ENCODE results near the gene ALKBH3.

ALKBH3 gene

GRCh38 chr11:43835104-43835503, 45.5 kb upstream of the ALKBH3 start:
- ATAC-seq, result no peak
- TF ChIP-seq TOX (CRISPR knock-in tag; IDR thresholded peaks at IDR 0.05; ENCODE audit: borderline replicate concordance) (no peak), ARNTL (CRISPR knock-in tag; IDR thresholded peaks at IDR 0.05; ENCODE audit: borderline replicate concordance, low read depth) (no peak), TSHZ2 (CRISPR knock-in tag; IDR thresholded peaks at IDR 0.05) (no peak), ZNF8 (CRISPR knock-in tag; IDR thresholded peaks at IDR 0.05) (no peak), TCF4 (CRISPR knock-in tag; IDR thresholded peaks at IDR 0.05; ENCODE audit: borderline replicate concordance) (no peak), ESRRG (CRISPR knock-in tag; IDR thresholded peaks at IDR 0.05) (no peak), CSDC2 (CRISPR knock-in tag; IDR thresholded peaks at IDR 0.05) (no peak), ZC3H10 (CRISPR knock-in tag; IDR thresholded peaks at IDR 0.05) (no peak), CSRNP3 (CRISPR knock-in tag; IDR thresholded peaks at IDR 0.05) (no peak), ZFP3 (CRISPR knock-in tag; IDR thresholded peaks at IDR 0.05) (no peak), ISL1 (CRISPR knock-in tag; IDR thresholded peaks at IDR 0.05) (no peak), ZNF70 (CRISPR knock-in tag; IDR thresholded peaks at IDR 0.05) (no peak), GLIS3 (CRISPR knock-in tag; IDR thresholded peaks at IDR 0.05) (no peak), BACH2 (CRISPR knock-in tag; IDR thresholded peaks at IDR 0.05; ENCODE audit: borderline replicate concordance) (no peak)

- peak; percentile 72 for ATAC-seq
- TF ChIP-seq ESRRG (CRISPR knock-in tag; IDR thresholded peaks at IDR 0.05), result no peak
- peak; percentile 49; the same call in 1 of the 2 replicates for TF ChIP-seq ISL1 (CRISPR knock-in tag; IDR thresholded peaks at IDR 0.05)
- no peak for TF ChIP-seq ZC3H10 (CRISPR knock-in tag; IDR thresholded peaks at IDR 0.05)
- TF ChIP-seq GLIS3 (CRISPR knock-in tag; IDR thresholded peaks at IDR 0.05), result 0 out of 2 replicates have a peak, but pooled peaks have one; percentile 14
- TF ChIP-seq TSHZ2 (CRISPR knock-in tag; IDR thresholded peaks at IDR 0.05), result 0 out of 2 replicates have a peak, but pooled peaks have one; percentile 39
These were observed 42.8 kb upstream of the ALKBH3 start for GRCh38 chr11:43837879-43838278.

- ATAC-seq, result no peak
- TF ChIP-seq ISL1 (CRISPR knock-in tag; IDR thresholded peaks at IDR 0.05), result no peak
- no peak for TF ChIP-seq GLIS3 (CRISPR knock-in tag; IDR thresholded peaks at IDR 0.05)
- no peak for TF ChIP-seq POU6F1 (CRISPR knock-in tag; IDR thresholded peaks at IDR 0.05; ENCODE audit: borderline replicate concordance, low read depth)
- TF ChIP-seq RARB (CRISPR knock-in tag; IDR thresholded peaks at IDR 0.05), result no peak
- no peak for TF ChIP-seq ZC3H10 (CRISPR knock-in tag; IDR thresholded peaks at IDR 0.05)
- no peak for TF ChIP-seq ZNF8 (CRISPR knock-in tag; IDR thresholded peaks at IDR 0.05)
- TF ChIP-seq ARNTL (CRISPR knock-in tag; IDR thresholded peaks at IDR 0.05; ENCODE audit: borderline replicate concordance, low read depth), result no peak
- no peak for TF ChIP-seq TOX (CRISPR knock-in tag; IDR thresholded peaks at IDR 0.05; ENCODE audit: borderline replicate concordance)
- TF ChIP-seq TCF4 (CRISPR knock-in tag; IDR thresholded peaks at IDR 0.05; ENCODE audit: borderline replicate concordance), result no peak
- TF ChIP-seq ZFP3 (CRISPR knock-in tag; IDR thresholded peaks at IDR 0.05), result no peak
- no peak for TF ChIP-seq PATZ1 (CRISPR knock-in tag; IDR thresholded peaks at IDR 0.05; ENCODE audit: borderline replicate concordance)
- TF ChIP-seq CSDC2 (CRISPR knock-in tag; IDR thresholded peaks at IDR 0.05), result no peak
- no peak for TF ChIP-seq CSRNP3 (CRISPR knock-in tag; IDR thresholded peaks at IDR 0.05)
- TF ChIP-seq ESRRG (CRISPR knock-in tag; IDR thresholded peaks at IDR 0.05), result no peak
These were observed 38.6 kb upstream of the ALKBH3 start for GRCh38 chr11:43842021-43842420.

Data from SK-N-SH treated with all-trans-retinoic acid at 6 μM for 48 hours (cell line).